ENCODE data around the gene NAT16.
"Not testable (repeated sequence)": the region's sequence is repeated elsewhere in the genome, so short reads cannot be mapped to it uniquely, and the experiment has no call there.

The NAT16 gene

DNA sequence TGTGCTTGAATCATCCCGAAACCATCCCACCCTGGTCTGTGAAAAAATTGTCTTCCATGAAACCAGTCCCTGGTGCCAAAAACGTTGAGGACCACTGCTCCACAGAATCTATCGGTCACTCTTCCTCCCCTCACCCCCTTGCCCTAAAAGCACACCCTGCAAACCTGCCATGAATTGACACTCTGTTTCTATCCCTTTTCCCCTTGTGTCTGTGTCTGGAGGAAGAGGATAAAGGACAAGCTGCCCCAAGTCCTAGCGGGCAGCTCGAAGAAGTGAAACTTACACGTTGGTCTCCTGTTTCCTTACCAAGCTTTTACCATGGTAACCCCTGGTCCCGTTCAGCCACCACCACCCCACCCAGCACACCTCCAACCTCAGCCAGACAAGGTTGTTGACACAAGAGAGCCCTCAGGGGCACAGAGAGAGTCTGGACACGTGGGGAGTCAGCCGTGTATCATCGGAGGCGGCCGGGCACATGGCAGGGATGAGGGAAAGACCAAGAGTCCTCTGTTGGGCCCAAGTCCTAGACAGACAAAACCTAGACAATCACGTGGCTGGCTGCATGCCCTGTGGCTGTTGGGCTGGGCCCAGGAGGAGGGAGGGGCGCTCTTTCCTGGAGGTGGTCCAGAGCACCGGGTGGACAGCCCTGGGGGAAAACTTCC lies 54.0 kb downstream of the NAT16 start:
- no peak for DNase-seq

GRCh38 chr7:101124376-101125056 lies 55.6 kb downstream of the NAT16 start:
- DNase-seq = no peak

DNA sequence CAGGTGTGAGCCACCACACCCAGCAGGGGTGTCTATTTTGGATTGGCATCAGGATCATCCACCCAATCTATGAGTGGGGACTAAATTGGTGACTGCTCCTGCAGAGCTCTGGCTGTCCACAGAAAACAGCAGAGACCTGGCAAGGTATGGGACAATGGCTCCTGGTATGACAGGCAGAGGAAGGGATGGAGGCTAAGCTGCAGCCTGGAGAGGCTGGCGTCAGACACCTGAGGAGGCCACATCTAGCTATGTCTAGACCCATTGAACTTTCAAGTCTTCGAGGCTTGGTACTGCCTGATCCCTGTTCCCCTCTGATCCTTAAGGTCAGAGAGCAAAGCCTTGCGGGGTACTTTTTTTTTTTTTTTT lies 56.4 kb downstream of the NAT16 start:
- DNase-seq = no peak

- no peak for DNase-seq
Observed at GRCh38 chr7:101122933-101123702, 57.0 kb downstream of the NAT16 start.

- no peak for DNase-seq
Observed at GRCh38 chr7:101121991-101122932, 57.8 kb downstream of the NAT16 start.

- DNase-seq = not testable (repeated sequence)
Observed at GRCh38 chr7:101121631-101121990, 58.5 kb downstream of the NAT16 start.

Data from activated CD4-positive, CD25-positive, alpha-beta regulatory T cell treated with anti-CD3 and anti-CD28 coated beads, Interleukin-2, amount 50 U/mL, for 72 hours (primary cell).